ENCODE results near the gene COX6A1. TPM values are rescaled to one million over a fixed set of nuclear protein-coding genes. Genes with fewer than 3 reads are reported as not detected.

The COX6A1 gene
- total and polyA plus RNA-seq, 2 of the 13 experiments (the other 11 are each of a cell fraction or from before 2014, with no cell fraction given) = 542 to 673 TPM

GRCh38 chr12:120437735-120438494, at the start of gene COX6A1 (continued):
- TF ChIP-seq ZNF609 (CRISPR knock-in tag; IDR thresholded peaks at IDR 0.05; ENCODE audit: borderline replicate concordance) (no peak; the same call in 1 of the 2 replicates), RXRB (CRISPR knock-in tag; IDR thresholded peaks at IDR 0.05; ENCODE audit: borderline replicate concordance) (no peak), SP2 (CRISPR knock-in tag; IDR thresholded peaks at IDR 0.05) (peak; percentile 86), ZSCAN31 (CRISPR knock-in tag; IDR thresholded peaks at IDR 0.05; ENCODE audit: low read depth) (no peak), GATAD1 (CRISPR knock-in tag; IDR thresholded peaks at IDR 0.05) (peak; percentile 92), CENPX (CRISPR knock-in tag; IDR thresholded peaks at IDR 0.05) (no peak), ZNF724P (CRISPR knock-in tag; IDR thresholded peaks at IDR 0.05; ENCODE audit: borderline replicate concordance) (no peak), GPN1 (CRISPR knock-in tag; IDR thresholded peaks at IDR 0.05; ENCODE audit: borderline replicate concordance) (no peak), ZFP41 (CRISPR knock-in tag; IDR thresholded peaks at IDR 0.05; ENCODE audit: borderline replicate concordance) (0 out of 2 replicates have a peak, but pooled peaks have one; percentile 21), NAIF1 (CRISPR knock-in tag; IDR thresholded peaks at IDR 0.05; ENCODE audit: borderline replicate concordance) (0 out of 2 replicates have a peak, but pooled peaks have one; percentile 22), ADNP (CRISPR knock-in tag; IDR thresholded peaks at IDR 0.05) (no peak), ZNF430 (CRISPR knock-in tag; IDR thresholded peaks at IDR 0.05) (no peak), SALL2 (CRISPR knock-in tag; IDR thresholded peaks at IDR 0.05) (peak; percentile 85; the same call in 1 of the 2 replicates)
- TF ChIP-seq, protein P1, sequence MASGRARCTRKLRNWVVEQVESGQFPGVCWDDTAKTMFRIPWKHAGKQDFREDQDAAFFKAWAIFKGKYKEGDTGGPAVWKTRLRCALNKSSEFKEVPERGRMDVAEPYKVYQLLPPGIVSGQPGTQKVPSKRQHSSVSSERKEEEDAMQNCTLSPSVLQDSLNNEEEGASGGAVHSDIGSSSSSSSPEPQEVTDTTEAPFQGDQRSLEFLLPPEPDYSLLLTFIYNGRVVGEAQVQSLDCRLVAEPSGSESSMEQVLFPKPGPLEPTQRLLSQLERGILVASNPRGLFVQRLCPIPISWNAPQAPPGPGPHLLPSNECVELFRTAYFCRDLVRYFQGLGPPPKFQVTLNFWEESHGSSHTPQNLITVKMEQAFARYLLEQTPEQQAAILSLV (CRISPR knock-in tag; IDR thresholded peaks at IDR 0.05; ENCODE audit: borderline replicate concordance) = no peak
- TF ChIP-seq, protein P2, sequence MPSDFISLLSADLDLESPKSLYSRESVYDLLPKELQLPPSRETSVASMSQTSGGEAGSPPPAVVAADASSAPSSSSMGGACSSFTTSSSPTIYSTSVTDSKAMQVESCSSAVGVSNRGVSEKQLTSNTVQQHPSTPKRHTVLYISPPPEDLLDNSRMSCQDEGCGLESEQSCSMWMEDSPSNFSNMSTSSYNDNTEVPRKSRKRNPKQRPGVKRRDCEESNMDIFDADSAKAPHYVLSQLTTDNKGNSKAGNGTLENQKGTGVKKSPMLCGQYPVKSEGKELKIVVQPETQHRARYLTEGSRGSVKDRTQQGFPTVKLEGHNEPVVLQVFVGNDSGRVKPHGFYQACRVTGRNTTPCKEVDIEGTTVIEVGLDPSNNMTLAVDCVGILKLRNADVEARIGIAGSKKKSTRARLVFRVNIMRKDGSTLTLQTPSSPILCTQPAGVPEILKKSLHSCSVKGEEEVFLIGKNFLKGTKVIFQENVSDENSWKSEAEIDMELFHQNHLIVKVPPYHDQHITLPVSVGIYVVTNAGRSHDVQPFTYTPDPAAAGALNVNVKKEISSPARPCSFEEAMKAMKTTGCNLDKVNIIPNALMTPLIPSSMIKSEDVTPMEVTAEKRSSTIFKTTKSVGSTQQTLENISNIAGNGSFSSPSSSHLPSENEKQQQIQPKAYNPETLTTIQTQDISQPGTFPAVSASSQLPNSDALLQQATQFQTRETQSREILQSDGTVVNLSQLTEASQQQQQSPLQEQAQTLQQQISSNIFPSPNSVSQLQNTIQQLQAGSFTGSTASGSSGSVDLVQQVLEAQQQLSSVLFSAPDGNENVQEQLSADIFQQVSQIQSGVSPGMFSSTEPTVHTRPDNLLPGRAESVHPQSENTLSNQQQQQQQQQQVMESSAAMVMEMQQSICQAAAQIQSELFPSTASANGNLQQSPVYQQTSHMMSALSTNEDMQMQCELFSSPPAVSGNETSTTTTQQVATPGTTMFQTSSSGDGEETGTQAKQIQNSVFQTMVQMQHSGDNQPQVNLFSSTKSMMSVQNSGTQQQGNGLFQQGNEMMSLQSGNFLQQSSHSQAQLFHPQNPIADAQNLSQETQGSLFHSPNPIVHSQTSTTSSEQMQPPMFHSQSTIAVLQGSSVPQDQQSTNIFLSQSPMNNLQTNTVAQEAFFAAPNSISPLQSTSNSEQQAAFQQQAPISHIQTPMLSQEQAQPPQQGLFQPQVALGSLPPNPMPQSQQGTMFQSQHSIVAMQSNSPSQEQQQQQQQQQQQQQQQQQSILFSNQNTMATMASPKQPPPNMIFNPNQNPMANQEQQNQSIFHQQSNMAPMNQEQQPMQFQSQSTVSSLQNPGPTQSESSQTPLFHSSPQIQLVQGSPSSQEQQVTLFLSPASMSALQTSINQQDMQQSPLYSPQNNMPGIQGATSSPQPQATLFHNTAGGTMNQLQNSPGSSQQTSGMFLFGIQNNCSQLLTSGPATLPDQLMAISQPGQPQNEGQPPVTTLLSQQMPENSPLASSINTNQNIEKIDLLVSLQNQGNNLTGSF (CRISPR knock-in tag; IDR thresholded peaks at IDR 0.05) = no peak
- TF ChIP-seq, protein P3, sequence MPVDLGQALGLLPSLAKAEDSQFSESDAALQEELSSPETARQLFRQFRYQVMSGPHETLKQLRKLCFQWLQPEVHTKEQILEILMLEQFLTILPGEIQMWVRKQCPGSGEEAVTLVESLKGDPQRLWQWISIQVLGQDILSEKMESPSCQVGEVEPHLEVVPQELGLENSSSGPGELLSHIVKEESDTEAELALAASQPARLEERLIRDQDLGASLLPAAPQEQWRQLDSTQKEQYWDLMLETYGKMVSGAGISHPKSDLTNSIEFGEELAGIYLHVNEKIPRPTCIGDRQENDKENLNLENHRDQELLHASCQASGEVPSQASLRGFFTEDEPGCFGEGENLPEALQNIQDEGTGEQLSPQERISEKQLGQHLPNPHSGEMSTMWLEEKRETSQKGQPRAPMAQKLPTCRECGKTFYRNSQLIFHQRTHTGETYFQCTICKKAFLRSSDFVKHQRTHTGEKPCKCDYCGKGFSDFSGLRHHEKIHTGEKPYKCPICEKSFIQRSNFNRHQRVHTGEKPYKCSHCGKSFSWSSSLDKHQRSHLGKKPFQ (CRISPR knock-in tag; IDR thresholded peaks at IDR 0.05; ENCODE audit: insufficient replicate concordance) = no peak

Data from HepG2 (cell line).